Mucosa of rectum (tissue), 2 donors: ENCODE results near the gene TEAD4.

Experiments used
- H3K27ac ChIP-seq, 2 donors: one replicate each; pipeline ENCODE4 v1.7.0; 2013; ENCODE audit warnings: inconsistent platforms in 2 of 2, low read depth in 2 of 2, low read length in 2 of 2
- H3K27me3 ChIP-seq, 2 donors: one replicate each; pipeline ENCODE4 v1.7.0; 2013; ENCODE audit warnings: low read length in 2 of 2; ENCODE audit not compliant: control insufficient read depth in 2 of 2, insufficient read depth in 2 of 2
- H3K36me3 ChIP-seq, 2 donors: one replicate each; pipeline ENCODE4 v1.7.0; 2013; ENCODE audit warnings: low read length in 2 of 2; ENCODE audit not compliant: control insufficient read depth in 2 of 2, insufficient read depth in 2 of 2
- H3K4me1 ChIP-seq, 2 donors: one replicate each; pipeline ENCODE4 v1.7.0; 2013; ENCODE audit warnings: low read length in 2 of 2, mild to moderate bottlenecking in 1 of 2; ENCODE audit not compliant: control insufficient read depth in 2 of 2, insufficient read depth in 2 of 2
- H3K4me3 ChIP-seq, 2 donors: one replicate each; pipeline ENCODE4 v1.7.0; 2013; ENCODE audit warnings: low read length in 2 of 2
- H3K9ac ChIP-seq, 2 donors: one replicate each; pipeline ENCODE4 v1.7.0; 2013; ENCODE audit warnings: low read length in 2 of 2, low read depth in 1 of 2, mild to moderate bottlenecking in 1 of 2
- H3K9me3 ChIP-seq, 2 donors: one replicate each; pipeline ENCODE4 v1.7.0; 2013; ENCODE audit warnings: low read length in 2 of 2; ENCODE audit not compliant: control insufficient read depth in 2 of 2
- donor health status: healthy.
- donor health status: Normal muscosa, but diverticular disease.

Gene TEAD4

DNA sequence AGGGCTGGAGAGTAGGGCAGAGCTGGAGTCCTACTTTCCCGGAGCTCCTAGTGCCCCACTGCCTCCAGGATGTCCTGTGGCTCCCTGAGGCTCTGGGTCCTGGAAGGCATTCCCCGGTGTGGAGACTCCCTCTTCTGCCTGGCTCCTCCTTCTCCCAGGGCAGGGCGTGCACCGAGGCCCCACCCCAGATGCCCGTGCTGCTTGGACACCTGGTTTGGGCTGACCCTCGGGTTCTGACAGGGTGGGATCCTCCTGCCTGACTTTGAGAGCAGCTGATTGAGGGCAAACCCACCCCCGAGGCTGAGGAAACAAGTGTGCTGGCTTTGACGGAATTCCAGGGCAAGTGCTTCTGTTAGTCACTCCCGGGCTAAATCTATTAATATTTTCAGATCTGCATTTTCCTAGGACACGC lies 15.4 kb downstream of the TEAD4 start:
- Histone ChIP-seq H3K36me3 (no peaks in the 10 kb centered on the region), H3K9ac (no peak overlapping the region), H3K4me3 (no peak overlapping the region), H3K27me3 (no peaks in the 10 kb centered on the region), H3K27ac (no peak overlapping the region), H3K4me1 (no peaks in the 10 kb centered on the region), H3K9me3 (no peaks in the 10 kb centered on the region)

DNA sequence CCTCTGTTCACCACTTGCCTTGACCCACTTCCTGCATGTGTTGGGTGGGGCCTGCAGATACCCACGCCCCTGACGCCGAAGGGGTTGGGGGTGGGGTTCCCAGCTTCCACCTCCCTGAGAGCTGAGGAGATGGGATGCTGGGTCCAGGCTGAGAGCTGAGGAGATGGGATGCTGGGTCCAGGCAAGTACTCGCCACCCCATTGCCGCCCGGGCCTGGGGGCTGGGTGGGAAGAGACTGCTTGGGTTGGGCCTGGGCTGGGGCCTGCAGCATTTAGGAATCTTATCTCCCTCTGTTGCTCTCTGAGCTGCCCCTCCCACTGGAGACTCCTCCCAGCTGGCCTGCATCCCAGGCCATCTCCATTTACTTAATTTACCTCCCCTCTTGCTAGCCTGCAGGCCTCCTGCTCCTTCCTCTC lies 17.4 kb downstream of the TEAD4 start:
- H3K4me1 ChIP-seq: no peaks in the 10 kb centered on the region
- H3K9ac ChIP-seq: no peak overlapping the region

DNA sequence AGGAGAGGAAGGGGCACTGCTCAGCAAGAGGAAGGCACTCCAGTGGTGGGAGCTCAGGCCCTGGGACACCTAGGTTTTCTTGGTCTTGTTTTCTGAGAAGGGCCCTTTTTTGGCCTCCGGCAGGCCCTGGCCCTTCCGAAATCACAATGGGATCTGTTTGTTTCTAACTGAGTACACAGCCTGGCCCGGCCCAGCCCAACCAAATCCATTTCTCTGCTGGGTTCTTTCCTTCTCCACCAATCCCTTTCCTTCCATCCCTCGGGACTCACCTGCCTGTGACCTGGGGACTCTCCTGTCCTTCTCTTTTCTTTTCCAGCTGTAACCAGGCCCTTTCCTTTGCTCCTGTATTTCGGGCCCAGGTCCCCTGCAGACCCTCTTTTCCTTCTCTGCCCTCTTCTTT lies 18.6 kb downstream of the TEAD4 start:
- H3K9ac ChIP-seq: no peak overlapping the region
- no peaks in the 10 kb centered on the region for H3K36me3 ChIP-seq
- H3K4me3 ChIP-seq: no peak overlapping the region
- no peaks in the 10 kb centered on the region for H3K9me3 ChIP-seq
- no peak overlapping the region for H3K27ac ChIP-seq
- no peaks in the 10 kb centered on the region for H3K4me1 ChIP-seq
- no peaks in the 10 kb centered on the region for H3K27me3 ChIP-seq

More for the DNA sequence above, 17.4 kb downstream of the TEAD4 start:
- no peak overlapping the region for H3K27ac ChIP-seq
- no peaks in the 10 kb centered on the region for H3K36me3 ChIP-seq
- H3K4me3 ChIP-seq: no peak overlapping the region
- no peaks in the 10 kb centered on the region for H3K27me3 ChIP-seq
- no peaks in the 10 kb centered on the region for H3K9me3 ChIP-seq

- H3K4me3 ChIP-seq: no peak overlapping the region
- no peaks in the 10 kb centered on the region for H3K27me3 ChIP-seq
- H3K27ac ChIP-seq: no peak overlapping the region
- H3K9ac ChIP-seq: no peak overlapping the region
- no peaks in the 10 kb centered on the region for H3K36me3 ChIP-seq
- no peaks in the 10 kb centered on the region for H3K9me3 ChIP-seq
- H3K4me1 ChIP-seq: no peaks in the 10 kb centered on the region
Observed at GRCh38 chr12:2979806-2980205, 20.6 kb downstream of the TEAD4 start.

- Histone ChIP-seq H3K4me3 (no peak overlapping the region), H3K27ac (no peak overlapping the region), H3K9ac (no peak overlapping the region), H3K4me1 (no peaks in the 10 kb centered on the region), H3K36me3 (no peaks in the 10 kb centered on the region), H3K9me3 (no peaks in the 10 kb centered on the region), H3K27me3 (no peaks in the 10 kb centered on the region)
Observed at GRCh38 chr12:2980630-2981029, 21.4 kb downstream of the TEAD4 start.

GRCh38 chr12:2982361-2982760 lies 23.2 kb downstream of the TEAD4 start:
- H3K27me3 ChIP-seq: no peaks in the 10 kb centered on the region
- H3K4me3 ChIP-seq: no peak overlapping the region
- H3K9ac ChIP-seq: no peak overlapping the region
- no peaks in the 10 kb centered on the region for H3K9me3 ChIP-seq
- H3K4me1 ChIP-seq: no peaks in the 10 kb centered on the region
- no peaks in the 10 kb centered on the region for H3K36me3 ChIP-seq
- H3K27ac ChIP-seq: no peak overlapping the region

DNA sequence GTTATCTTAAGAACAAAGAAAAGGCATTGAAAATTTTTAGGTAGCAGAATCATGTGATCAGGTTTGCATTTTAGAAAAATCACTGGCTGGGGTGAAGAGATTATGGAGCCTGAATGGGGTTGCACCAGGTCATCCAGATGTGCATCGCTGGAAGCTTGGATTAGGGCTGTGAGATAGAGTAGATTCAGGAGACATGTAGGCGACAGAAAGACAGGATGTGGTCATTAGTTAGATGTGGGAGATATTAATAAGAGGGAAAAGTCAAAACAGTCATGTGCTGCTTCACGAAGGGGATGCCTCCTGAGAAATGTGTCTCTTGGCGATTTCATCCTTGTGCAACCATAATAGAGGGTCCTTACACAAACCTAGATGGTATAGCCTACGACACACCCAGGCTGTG lies 25.1 kb downstream of the TEAD4 start:
- Histone ChIP-seq H3K4me3 (no peak overlapping the region), H3K36me3 (no peaks in the 10 kb centered on the region), H3K4me1 (no peaks in the 10 kb centered on the region), H3K27me3 (no peaks in the 10 kb centered on the region), H3K9ac (no peak overlapping the region), H3K27ac (no peak overlapping the region), H3K9me3 (peaks cover 0 to 1% of the 10 kb centered on the region in 2 donors)

DNA sequence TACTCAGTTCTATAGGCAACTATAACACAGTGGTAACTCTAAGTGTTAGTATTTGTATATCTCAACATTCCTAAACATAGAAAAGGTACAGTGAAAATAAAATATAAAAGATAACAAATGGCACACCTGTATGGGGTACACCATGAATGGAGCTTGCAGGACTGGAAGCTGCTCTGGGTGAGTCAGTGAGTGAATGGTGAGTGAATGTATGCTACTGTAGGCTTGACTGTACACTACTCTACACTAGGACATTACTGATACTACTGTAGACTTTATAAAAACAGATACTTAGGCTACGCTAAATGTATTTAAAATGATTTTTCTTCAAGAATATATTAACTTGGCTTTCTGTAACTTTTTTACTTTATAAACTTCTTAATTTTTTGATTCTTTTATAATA lies 25.5 kb downstream of the TEAD4 start:
- Histone ChIP-seq H3K27me3 (no peaks in the 10 kb centered on the region), H3K4me3 (no peak overlapping the region), H3K36me3 (no peaks in the 10 kb centered on the region), H3K4me1 (no peaks in the 10 kb centered on the region), H3K27ac (no peak overlapping the region), H3K9me3 (peaks cover 0 to 1% of the 10 kb centered on the region in 2 donors), H3K9ac (no peak overlapping the region)

DNA sequence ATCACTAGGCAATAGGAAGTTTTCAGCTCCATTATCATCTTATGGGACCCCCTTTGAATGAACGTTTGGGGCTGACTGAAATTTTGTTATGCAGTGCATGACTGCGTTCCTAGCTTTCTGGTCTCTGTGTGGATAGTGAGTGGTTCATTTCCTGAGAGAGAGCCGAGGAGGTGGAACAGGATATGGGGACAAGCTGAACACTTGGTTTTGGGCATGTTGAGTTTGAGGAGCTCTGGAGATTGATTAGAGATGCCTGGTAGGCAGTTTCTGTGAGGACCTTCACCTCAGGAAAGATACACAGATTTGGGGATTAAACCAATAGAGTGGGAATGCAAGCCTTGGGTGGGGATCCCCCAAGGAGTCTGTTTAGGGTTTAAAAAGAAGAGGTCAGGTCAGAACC lies 27.7 kb downstream of the TEAD4 start:
- H3K27me3 ChIP-seq: no peaks in the 10 kb centered on the region
- H3K9me3 ChIP-seq: peaks cover 0 to 1% of the 10 kb centered on the region in 2 donors
- H3K4me3 ChIP-seq: no peak overlapping the region
- H3K36me3 ChIP-seq: no peaks in the 10 kb centered on the region
- H3K4me1 ChIP-seq: no peaks in the 10 kb centered on the region
- no peak overlapping the region for H3K27ac ChIP-seq
- H3K9ac ChIP-seq: no peak overlapping the region

DNA sequence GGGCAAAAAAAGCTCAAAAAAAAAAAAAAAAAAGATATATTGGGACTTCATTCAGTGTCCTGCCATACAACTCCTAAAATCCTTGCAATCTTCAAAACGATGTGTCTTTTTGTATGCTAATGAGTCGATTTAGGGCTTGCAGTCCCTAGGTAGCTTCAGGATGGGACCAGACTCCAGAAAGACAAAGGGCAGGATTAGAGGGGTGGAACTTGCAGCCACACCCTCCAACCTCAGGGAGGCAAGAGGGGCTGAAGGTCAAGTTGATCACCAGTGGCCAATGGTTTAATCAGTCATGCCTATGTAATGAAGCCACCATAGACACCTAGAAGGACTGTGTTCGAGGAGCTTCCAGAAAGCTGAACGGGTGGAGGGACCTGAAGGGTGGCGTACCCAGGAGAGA lies 29.3 kb downstream of the TEAD4 start:
- no peak overlapping the region for H3K4me3 ChIP-seq
- H3K27me3 ChIP-seq: no peaks in the 10 kb centered on the region
- H3K36me3 ChIP-seq: no peaks in the 10 kb centered on the region
- H3K9ac ChIP-seq: no peak overlapping the region
- H3K27ac ChIP-seq: no peak overlapping the region
- peaks cover 0 to 1% of the 10 kb centered on the region in 2 donors for H3K9me3 ChIP-seq
- H3K4me1 ChIP-seq: no peaks in the 10 kb centered on the region

DNA sequence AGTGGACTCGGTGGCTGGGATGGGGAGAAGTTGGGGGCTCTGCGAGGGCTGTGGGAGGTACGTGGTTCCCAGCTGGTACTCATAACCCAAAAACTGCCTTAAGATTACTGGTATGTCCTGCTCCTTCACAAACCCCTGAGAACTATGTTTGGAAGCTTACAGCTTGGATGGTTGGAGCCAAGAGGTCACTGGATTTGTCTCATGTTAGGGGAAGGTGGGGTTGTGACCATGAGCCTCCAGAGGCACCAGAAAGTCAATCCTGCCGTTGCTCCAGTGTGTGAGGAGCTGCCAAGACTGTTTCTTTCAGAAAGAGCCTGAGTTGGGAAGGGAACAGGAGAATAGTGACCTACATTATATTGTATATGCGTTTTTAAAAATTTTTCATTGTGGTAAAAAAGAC lies 33.5 kb downstream of the TEAD4 start:
- Histone ChIP-seq H3K27ac (no peak overlapping the region), H3K36me3 (no peaks in the 10 kb centered on the region), H3K9ac (no peak overlapping the region), H3K4me3 (no peak overlapping the region), H3K27me3 (no peaks in the 10 kb centered on the region), H3K9me3 (peaks cover 0 to 1% of the 10 kb centered on the region in 2 donors), H3K4me1 (no peaks in the 10 kb centered on the region)
